GM18499 (cell line): ENCODE data around the gene DNAJB8.

Experiments used
- ATAC-seq: cut with Tn5 transposase; IDR thresholded peaks from one replicate; pipeline ENCODE4 v1.9.1; 2021; ENCODE audit warnings: moderate number of reproducible peaks; ENCODE audit not compliant: insufficient read depth, unreplicated experiment

The DNAJB8 gene

DNA sequence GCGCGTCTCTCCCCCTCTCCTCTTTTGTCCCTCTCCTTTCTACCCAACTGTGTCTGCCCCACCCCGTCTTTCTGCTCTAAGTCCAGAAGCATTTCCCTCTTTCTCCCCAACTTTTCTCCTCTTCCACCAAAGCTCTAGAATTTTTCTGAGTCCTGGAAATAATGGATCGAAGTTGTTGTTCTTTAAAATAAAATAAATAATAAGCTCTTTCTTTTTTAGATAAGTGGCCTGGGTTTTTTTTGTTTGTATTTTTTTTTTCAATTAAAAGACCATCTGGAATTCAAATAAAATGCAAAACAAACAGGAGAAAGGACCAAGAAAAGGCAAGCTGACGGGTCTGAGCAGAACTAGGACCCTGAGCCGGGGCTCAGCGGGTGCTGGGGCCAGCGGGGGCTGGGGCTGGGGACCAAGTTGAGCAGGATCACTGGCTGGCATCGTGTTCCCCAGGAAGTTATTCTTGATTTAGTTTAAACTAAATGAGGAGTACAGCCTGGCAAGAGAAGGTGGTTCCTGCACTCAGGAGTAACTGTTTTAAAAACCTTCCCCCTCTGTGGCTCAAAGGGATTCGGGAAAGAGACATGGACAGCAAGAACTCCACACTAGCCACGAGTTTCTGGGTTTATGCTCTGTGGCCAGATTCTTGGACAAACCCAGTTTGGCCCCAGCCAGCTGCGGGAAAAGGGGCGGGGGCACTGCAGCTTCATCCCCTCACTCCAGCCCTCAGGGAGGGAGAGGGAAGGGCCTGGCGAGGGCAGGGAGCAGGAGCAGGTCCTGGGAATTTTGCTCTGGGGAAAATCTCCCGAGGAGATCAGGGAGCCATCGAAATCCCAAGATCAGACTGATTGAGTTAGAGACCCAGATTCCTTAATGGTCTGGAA is 18.0 kb upstream of the DNAJB8 start:
- no peak for ATAC-seq

DNA sequence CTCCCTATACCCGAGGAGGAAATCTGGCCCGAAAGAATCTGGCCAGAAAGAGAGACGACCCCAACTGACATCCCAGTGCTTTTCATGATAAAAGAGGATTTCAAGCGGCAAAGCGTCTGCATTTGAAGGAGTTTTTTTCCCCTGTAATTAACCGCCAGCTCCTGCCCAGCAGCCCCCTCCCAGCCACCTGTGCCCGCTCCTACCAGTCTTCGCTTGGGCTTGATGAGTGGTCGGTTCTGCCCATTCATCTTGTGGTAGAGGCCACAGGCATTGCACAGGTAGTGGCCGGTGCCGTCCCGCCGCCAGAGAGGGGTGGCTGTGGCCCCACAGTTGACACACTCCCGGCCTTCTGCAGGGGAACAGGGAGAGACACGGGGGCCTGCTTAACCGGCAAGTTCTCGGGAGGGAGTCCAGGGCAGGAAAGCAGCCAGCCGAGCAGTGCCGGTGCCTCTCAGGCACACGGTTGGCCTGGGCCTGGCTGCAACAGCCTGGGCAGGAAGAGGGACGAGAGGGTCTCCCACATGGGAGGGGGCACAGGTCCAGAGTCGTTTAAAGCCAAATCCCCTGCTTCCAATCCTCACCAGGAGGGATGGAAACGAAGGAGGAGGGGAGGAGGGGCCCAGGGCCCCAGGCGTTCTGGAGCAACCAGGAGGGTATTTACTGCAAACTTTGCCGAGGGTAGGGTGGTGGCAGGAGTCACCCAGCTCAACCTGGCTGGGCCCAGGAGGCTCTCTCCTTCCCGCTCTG is 17.1 kb upstream of the DNAJB8 start:
- no peak for ATAC-seq

DNA sequence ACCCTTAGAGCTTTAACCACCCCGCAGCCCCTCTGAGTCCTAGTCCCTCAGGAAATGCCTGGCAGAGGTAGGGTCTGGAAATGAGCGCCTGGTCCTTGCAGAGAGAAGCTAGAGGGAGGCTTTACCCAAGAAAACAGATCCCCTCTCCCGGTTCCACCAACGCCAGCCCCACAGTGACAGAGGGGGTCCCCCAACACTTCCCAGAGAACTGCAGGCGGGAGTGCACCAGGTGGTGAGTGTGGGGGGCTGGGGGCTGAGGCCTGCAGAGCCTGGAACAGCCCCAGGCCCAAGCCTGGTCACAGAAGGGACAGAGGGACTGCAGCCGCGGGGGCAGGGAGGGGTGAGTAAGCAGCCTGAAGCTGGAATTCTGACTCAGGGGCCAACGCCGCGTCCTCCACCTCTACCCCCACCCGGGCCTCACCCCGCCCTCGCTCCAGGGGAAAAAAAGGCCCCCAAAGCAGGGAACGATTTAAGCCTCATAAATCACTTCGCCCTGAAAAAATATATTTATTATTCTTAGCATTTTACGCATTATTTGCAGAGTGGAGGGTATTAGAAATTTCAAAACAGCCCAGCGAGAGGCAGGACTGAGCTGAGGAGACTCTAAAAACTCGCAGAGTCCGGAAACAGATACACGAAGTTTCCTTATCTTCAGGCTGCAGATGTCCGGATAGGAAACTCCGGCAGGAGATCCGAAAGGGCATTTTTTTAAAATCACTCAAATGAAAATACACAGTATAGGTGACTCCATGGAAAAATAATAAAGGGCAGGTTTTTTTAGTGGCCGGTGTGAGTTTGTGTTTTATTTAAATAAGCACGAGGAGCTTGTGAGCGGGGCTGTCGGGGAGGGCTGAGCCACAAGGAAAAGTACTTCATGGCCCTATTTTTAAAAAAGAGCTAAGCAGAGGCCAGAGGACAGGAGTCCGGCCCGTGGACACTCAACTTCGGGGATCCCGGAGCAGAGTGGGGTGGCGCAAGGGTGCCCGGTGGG is 16.3 kb upstream of the DNAJB8 start:
- no peak for ATAC-seq

DNA sequence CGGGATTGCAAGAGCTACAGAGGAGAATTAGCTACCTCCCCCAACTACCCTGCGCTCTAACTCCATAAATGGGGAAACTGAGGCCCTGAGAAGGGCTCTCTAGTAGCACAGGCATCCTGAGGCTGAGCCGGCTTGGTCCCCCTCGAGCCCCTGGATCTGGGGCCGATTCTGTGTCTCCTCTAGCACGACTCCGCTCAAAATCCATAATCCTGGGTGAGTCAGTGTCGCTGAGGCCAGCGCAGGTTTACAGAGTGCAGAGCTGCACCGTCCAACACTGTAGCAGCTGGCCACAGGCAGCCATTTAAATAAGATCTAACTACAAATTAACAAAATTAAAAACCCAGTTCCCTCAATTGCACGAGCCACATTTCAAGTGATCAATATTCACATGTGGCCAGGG is 15.5 kb upstream of the DNAJB8 start:
- ATAC-seq, result no peak

DNA sequence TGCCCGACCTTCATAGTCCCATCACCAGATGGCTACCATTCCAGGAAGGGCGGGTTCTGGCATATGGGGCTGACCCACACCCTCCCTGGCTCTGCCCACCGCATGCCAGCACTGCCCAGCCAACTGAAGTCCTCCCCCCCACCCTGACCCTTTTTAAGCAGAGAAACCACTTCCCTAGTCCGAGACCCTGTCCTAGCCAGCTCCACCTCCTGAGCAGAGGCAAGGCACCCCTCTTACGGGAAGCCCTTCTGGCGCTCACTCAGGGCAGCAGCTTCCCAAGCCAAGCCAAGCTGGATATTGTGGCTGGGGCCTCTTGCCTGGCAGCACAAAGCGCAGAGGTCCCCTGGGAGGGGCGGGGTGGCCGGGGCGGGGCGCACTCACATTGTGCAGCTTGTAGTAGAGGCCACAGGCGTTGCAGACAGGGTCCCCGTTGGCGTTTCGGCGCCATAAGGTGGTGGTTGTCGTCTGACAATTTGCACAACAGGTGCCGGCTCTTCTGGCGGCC is 14.8 kb upstream of the DNAJB8 start:
- ATAC-seq, result no peak

DNA sequence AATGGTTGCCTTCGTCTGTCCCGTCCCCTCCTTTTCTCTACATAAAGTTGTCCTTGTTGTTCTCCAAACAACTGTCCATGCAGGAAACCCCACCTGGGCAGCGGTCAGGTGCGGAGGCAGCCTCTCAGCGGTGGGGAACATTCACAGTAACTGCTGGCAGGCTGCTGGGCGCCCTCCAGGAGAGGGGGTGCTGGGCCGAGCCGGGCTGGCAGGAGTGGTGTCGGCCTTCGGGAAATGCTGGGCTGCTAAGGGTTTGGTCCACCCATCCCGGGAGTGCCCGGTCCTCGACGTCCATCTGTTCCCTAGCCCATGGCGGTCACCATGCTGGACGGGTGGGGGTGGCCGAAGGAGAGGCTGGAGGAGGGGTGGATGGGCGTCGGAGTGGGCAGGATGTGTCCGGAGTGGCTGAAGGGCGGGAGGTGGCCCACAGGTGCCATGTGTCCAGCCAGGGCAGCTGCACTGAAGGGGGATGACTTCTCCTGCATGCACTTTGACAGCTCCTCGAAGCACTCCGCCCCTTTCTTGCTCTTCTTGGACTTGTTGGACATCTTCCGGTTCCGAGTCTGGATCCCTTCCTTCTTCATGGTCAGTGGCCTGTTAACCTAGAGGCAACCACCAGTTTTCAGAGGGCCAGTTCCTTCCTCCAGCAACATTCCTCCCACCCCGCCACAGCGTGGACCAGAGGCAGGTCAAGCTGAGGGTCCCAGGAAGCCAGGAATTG is 14.2 kb upstream of the DNAJB8 start:
- ATAC-seq, result no peak

DNA sequence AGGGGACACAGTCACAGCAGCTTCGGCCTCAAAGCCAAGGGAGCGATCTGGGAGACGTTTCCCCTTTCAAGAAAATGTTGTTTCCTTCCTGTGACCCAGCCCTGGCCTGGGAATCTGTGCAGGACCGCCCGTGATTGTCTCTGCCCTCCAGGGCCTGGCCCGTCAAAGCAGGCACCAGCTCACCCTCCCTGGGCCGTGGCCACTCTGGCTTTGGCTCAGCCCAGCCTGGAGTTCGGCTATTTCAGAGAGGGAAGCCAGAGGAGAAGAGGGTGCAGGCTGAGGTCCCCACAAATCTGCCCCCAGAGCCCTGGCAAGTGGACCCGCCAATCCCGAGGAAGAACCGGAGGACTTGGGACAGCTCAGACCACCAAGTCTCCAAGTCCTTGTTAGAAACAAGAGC is 13.6 kb upstream of the DNAJB8 start:
- no peak for ATAC-seq

DNA sequence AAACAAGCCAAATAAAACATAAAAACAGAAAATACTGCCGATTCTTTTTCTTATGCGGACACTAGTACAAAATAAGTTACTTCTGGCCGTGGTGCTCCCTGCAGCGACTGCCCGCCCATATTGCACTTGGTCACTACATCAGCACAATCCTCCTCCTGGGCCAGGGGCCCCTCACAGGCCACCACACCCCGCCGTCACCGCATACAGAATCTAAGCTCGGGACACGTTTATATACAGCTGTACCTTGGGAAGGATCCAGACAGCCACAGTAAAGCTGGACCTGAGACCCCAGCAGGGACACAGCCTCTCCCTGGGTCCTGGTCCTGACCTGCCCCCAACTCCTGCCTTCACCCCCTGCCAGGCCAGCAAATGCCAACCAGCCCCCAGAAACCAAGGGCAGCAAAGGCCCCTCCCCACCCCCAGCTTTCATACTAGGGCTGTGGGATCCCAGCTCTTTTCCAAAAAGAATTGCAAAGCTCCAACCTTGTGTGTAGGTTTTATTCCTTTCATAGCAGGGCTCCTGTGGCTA is 12.9 kb upstream of the DNAJB8 start:
- no peak for ATAC-seq

DNA sequence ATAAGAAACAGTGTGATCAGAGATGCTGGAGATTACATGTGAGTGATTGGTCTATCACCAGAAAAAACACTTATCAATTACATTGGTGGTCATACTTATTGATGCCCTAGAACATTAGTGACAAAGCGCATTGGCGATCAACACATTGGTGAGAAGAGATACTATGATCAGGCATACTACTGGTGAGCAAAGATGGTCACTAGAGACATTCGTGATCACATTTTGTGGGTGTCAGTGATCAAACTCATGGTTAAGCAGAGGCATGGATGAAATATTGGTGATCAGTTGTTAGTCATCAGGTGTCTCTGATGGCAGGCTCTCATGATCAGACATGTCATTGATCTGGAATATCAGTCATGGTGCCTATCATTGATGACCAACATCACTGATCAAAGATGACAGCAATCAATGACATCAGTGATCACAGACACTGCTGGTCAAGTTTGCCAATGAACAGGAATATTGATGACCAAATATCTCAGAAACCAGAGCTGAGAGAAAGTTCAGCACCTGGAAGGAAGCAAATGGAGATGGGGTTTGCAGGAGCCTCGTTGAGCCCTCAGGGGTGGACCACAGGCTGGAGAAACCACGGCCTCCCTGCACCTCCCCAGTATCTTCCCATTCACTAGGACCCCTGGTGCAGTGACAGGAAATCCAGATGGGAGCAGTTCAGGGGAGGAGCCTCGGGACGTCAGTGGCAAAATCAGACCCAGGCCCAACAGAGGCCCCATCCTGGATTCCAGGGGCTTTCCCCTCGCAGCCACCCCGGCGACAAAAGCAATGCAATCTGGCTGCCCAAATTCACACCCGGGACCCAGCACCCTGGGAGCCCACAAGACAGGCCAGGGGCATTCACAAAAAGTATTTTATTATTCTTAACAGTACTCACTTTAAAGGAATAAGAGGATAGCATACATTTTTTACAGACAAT is 12.2 kb upstream of the DNAJB8 start:
- ATAC-seq, result no peak

DNA sequence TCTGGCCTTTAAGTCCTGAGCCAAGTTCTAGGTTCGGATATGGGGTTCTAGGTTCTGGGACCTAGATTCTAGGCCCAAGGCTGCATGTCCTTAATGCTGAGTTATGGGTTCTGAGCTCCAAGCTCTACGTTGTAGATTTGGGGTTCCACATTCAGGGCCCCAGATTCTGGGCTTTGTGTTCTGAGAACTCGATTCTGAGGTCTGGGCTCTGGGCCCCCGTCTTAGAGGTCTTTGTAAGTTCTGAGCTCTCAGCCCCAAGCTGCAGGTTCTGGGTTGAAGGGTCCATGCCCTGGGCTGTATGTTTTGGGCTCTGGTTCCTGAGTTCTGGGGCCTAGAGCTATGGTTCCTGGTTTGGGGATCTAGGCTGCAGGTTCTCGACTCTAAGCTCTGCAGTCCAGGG is 10.0 kb upstream of the DNAJB8 start:
- ATAC-seq, result no peak

DNA sequence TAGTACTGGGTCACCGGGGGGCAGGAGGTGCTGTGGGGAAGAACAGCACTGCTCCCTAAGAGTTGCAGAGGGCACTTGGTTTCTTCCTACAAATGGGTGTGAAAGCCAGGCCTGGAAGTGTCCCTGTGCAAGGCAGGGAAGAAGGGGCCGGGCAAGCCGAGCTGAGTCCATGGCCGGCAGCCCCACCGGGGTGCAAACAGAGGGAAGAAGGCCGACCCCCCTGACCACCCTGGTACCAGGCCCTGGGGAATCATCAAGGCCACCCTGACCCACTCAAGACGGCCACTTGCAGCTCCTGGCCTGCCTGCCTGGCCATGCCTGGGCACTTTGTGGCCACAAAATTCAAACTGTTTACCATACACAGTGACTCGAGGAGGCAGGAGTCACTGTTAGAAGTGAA is 8.7 kb upstream of the DNAJB8 start:
- ATAC-seq, result no peak

DNA sequence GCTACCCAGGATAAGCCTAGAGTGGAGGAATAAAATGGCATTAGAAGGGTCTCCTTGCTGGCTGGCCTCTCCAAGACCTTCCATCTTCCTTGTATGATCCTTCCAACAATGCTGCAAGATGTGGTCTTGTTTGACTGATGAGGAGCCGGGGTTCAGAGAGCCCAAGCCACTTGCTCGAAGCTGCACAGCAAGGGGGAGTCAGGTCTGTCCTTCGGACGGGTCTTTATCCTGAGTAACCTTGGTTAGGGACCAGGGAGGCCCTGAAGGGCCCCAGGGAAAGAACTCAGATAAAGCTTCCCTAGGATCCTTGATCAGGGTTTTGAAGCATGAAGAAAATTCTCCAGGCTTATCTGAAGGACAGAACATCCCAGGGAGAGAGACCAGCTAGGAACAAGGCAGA is 7.0 kb upstream of the DNAJB8 start:
- ATAC-seq, result no peak

DNA sequence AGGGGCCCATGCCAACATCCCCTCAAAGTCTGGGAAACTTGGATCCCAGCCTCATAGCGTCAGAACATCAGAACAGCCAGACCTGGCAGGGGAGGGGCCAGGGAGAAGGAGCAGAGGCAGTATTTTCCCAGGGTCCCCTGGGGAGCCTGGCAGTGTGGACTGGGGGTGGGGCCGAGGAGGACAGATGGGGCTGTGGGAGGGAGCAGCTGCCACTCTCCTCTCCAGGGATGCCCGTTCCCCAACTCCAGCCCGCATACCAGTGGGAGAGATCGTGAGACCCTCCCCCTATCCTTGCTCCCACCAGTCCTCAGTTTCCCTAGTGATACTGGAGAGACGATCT is 6.5 kb upstream of the DNAJB8 start:
- ATAC-seq, result no peak

DNA sequence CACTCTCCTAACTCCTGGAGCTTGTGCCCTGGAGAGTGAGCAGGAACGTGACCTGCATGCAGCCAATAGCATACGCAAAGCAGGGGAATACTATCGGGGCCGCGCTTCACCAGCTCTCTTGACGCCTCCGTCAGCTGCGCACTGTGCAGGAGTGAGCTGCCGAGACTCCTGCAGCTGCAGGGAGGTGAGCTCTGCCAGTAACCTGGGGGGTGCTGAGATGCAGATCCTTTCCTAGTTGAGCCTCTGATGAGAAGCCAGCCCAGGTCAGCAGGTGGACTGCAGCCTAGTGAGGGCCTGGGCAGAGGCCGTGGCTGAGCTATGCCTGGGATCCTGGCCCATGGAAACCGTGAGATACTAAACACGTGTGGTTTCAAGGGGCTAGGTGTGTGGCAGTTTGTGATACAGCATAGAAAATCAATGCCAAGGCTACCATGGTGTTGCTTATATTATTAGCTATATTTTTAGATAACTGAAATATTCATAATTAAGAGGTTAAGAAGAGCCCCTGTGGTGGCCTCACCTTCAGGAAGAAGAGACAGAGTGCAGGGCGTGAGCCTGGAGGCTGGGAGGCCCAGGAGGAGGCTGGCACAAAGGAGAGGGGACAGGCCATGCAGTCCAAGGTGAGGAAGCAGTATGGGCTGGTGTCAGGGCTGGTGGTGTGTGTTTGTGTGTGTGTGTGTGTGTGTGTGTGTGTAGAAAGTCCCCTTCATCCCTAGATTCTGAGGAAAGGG is 5.9 kb upstream of the DNAJB8 start:
- ATAC-seq, result no peak

DNA sequence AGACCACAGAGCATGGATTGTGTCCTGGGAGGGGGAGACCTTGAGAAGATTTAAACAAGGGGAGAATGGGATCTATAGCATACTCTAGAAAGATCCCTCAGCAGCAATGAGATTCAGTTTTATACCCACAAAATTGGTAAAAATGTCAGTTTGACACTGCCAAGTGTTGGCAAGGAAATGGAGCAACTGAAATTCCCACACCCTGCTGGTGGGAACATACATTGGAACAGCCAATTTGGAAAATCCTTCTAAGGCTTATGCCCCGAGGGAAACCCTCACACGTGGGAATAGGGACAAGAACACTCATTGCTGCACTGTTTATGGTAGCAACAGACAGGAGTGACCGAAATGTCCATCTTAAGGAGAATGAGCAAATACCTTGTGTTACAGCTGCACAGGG is 5.0 kb upstream of the DNAJB8 start:
- no peak for ATAC-seq

DNA sequence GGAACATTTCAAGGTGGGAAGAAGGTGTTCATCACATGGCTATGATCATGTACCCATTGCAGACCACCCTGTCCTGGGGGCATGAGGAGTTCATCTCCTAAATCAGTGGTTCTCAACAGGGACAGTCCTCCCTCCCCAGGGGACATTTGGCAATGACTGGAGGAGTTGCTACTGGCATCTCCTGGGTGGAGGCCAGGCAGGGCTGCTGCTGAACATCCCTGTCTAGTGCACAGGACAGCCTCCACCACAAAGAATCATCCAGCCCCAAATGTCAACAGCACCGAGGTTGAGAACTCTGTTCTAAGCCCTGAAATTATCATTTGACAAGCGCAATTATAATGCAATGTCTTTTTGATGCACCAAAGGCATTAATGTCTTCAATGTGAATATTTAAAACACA is 4.4 kb upstream of the DNAJB8 start:
- ATAC-seq, result no peak

DNA sequence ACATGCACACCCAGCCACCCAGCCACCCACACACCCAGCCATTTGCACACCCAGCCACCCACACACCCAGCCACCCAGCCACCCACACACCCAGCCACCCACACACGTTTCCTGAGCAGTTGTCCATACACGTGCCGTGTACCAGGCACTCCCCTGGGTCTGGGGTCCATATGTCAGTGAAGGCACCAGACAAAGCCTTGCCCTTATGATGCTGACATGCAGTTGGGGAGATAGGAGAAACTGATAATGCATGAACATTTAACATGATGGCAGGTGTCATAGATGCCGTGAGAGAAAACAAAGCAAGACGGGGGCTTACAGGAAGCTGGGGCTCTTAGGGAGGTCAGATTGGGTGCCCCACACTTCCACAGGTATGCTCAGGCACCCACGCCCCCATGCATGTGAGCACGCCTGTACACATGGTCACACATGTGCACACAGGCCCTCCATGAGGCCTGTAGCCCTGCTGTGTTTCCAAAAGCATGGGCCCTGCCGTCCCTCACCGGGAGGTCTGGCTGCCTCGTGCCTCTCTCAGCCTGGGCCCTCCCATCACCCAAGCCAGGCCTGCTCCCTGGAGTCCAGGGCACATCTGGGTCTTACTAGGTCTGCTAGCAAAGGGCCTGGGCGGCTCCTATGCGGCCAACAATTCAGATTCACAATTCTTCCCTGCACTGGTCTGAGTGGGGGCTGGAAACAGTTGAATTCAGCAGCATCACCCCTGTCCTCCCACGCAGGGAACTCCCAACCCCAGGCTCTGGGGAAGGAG is 3.6 kb upstream of the DNAJB8 start:
- no peak for ATAC-seq
